Hypothalamus (tissue), 51 donors: ENCODE measurements around the gene DAZL.

Source experiments
- DNase-seq, 51 donors: peaks; one replicate each; lab custom pipeline; 2025; lab: John Stamatoyannopoulos, UW

Gene DAZL

DNA sequence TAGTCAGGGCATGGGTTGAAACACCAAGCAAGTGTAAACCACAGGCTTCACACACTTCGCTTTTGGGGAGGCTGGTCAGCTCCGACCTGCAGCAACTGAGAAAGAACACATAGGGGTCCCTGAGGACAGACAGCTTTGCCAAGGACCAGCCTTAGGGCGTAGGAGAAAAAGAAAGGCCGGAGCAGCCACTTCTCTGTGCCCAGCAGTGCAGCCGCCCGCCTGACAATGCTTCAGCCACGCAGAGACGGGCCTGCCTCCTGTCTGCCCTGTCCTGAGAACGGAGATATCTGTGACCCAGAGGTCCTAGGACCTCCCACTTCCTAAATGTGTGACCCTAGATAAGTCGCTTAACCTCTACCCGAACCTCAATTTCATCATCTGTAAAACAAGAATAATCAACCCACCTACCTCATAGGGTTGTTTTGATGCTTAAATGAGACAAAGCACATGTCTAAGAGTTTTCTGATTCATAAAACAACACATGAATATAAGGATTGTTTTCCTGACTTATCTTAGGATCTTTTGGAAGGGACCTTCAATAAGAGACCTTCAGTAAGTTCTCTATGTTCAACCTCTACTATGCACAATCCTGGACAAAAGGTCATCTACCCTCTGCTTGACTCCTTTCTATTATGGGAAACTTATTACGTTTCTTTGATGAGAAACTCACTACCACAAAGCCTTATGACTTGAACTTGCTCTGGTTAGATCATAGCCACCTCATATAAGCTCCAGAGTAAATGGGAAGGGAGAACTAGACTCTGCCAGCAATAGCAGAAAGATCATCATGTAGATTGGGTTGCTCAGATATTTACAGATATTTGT lies 58.8 kb downstream of the DAZL start:
- no peak for DNase-seq

DNA sequence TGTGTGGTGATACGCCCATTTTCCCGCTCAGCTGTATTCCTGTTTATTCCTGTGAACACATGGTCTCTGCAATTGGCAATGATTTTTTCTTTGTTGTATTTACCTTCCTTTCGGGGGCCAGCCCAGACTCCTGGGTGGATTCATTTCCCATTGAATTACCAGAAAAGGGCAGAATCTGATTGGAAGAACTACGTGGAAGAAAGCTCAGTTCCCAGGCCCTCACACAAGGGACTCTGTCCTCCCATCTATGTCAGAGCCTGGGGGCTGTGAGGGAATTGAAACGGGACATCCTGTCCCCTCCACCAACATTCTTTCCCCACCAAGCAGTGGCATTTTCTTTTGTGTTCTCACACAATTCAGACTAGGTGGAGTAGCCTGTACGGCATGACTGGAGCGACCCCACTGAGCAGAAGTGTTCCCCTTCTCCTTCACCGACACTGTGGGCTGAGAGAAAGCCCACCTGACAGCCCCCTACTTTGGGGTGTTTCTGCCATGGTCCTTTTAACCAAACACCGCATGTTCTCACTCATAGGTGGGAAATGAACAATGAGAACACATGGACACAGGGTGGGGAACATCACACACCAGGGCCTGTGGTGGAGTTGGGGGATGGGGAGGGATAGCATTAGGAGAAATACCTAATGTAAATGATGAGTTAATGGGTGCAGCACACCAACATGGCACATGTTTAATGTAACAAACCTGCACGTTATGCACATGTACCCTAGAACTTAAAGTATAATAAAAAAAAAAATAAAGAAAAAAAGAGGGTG lies 59.6 kb downstream of the DAZL start:
- DNase-seq = no peak

DNA sequence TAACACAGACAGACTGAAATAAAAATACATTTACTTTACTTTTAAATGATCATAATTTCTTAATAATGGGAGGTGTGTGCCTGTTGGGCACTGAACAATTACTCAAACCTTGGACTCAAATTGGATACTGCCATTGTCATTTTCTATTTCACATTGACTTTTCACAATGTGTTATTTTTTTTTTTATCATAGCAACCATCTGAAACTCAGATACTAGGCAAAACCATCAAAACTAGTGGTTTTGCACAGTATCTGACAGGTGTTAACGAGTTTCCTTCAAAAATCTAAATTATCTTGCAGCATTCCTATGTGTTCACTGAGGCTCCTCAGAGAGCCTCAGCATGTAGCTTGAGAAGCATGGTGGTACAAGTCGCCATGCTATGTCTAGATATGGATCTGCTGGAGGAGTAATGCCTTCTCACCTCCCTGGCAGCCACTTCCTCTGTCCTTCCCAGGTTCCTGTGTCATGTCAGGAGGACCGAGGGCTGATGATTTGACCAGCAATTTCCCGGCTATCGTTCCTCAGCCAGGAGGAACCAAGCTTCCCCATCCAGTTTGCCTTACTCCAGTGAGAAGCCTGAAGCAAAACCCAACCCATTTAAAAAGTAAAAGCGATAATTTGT lies 61.9 kb downstream of the DAZL start:
- no peak for DNase-seq

DNA sequence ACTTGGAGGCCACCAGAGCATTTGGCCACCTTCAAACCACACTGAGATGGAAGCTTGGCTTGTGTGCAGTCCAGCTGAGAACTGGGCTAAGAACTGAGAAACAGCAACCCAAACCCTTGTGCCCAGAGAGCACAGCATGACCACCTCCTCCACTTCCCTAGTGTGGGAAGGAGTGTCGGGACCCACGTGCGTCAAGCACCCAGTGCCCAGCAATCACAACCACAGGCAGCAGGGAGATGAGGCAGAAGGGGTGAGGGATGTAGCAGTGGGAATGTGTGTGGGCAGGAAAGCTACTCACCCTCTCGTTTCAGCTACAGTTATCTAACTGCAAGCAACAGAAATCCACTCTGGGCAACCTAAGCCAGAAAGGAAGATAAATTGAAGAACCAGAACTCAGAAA lies 66.7 kb downstream of the DAZL start:
- DNase-seq = no peak

DNA sequence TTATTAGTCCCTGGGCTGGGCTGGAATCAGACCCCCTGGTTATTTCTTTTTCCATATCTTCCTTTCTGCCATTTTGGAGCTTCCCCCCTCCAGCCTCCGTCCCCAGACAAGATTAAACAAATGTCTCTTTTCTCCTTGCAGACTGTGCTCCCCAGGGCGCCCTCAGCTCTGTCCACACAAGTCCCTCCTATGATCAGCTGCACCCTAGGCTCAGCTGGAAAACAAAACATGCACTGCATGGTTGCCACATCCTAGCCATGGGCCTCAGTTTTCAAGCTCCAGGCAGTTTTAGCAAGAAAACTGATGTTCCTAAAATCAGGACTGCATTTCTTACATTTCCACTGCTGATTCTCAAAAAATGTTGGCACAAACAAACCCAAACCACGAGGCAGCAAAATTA lies 68.2 kb downstream of the DAZL start:
- no peak for DNase-seq
